ENCODE results near the gene ZFP2. TPM values are rescaled to one million over a fixed set of nuclear protein-coding genes. Genes with fewer than 3 reads are reported as not detected.
"Not testable (repeated sequence)": the region's sequence is repeated elsewhere in the genome, so short reads cannot be mapped to it uniquely, and the experiment has no call there.

Gene ZFP2
- total and polyA plus RNA-seq, 5 donors from 2014 or later: 0.23 to 0.91 (median 0.63) TPM

DNA sequence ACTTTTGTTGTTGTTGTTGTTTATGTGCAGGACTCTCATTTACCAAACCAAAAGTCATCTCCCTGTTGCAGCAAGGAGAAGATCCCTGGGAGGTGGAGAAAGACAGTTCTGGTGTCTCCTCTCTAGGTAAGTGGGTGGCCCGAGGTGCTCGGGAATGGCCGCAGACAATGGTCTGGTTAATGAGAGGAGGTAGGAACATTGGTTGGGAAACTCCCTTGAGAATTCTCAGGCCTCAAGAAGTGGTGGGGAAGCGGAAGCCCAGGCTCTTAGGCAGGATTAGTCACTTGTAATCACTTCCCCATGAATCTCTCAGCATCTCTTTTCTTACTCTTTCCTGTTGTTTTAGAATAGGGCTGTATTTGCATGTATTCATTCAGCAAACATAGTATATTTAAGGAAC, 28.8 kb upstream of the ZFP2 start:
- Histone ChIP-seq H3K27ac (ENCODE audit: insufficient read depth, low read length, poor library complexity, severe bottlenecking) (no peak overlapping the region), H3K4me3 (ENCODE audit: low read depth, low read length) (no peak overlapping the region), H3K4me1 (ENCODE audit: control insufficient read depth, insufficient read depth, low read length, poor library complexity, severe bottlenecking) (no peaks in the 10 kb centered on the region), H3K9me3 (ENCODE audit: control insufficient read depth in 2 of 2, low read length in 2 of 2) (peaks cover 16 to 23% of the 10 kb centered on the region in 2 experiments), H3K27me3 (ENCODE audit: control insufficient read depth, insufficient read depth, low read length) (no peaks in the 10 kb centered on the region), H3K36me3 (ENCODE audit: control insufficient read depth, insufficient read depth, low read length) (peaks cover 69% of the 10 kb centered on the region)
- no peaks in the 10 kb centered on the region for H3K27me3 Mint-ChIP-seq
- H3K4me1 Mint-ChIP-seq: peaks cover 9 to 14% (median 10%) of the 10 kb centered on the region in 4 donors
- H3K9me3 Mint-ChIP-seq: peaks cover 2 to 28% (median 13%) of the 10 kb centered on the region in 7 donors
- H3K4me3 Mint-ChIP-seq: no peak overlapping the region
- DNase-seq (no peak), ATAC-seq (ENCODE audit: low read depth in 2 of 2) (no peak)
- peaks cover 65% of the 10 kb centered on the region for H3K36me3 Mint-ChIP-seq
- no peak overlapping the region for H3K27ac Mint-ChIP-seq

DNA sequence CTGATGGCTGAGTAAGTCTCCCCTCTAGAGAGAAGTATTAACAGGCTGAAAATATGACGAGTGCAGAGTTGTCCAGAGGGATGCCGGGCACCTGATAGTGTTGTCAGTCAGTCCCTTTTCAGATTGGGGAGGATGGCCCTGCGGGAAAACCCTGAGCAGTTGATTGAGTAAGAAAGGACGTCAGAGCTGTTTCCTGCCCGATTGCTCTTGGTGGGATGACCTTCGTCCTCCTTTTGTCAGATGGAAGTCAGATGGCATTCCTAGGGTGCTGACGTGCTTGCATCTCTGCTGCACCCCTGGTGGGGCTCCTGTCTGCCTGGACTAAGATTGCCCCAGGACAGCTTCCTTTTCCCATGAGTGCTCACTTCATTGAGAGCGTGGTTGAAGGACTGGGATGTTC, 26.1 kb upstream of the ZFP2 start:
- Mint-ChIP-seq H3K27ac (no peak overlapping the region), H3K27me3 (no peaks in the 10 kb centered on the region), H3K9me3 (peaks cover 6 to 47% (median 27%) of the 10 kb centered on the region in 7 donors), H3K36me3 (peaks cover 83% of the 10 kb centered on the region), H3K4me3 (no peak overlapping the region), H3K4me1 (peaks cover 0 to 13% (median 8%) of the 10 kb centered on the region in 4 donors)
- no peak overlapping the region for H3K4me3 ChIP-seq (ENCODE audit: low read depth, low read length)
- DNase-seq (no peak), ATAC-seq (ENCODE audit: low read depth in 2 of 2) (no peak)
- no peaks in the 10 kb centered on the region for H3K4me1 ChIP-seq (ENCODE audit: control insufficient read depth, insufficient read depth, low read length, poor library complexity, severe bottlenecking)
- H3K27me3 ChIP-seq (ENCODE audit: control insufficient read depth, insufficient read depth, low read length): no peaks in the 10 kb centered on the region
- peaks cover 86% of the 10 kb centered on the region for H3K36me3 ChIP-seq (ENCODE audit: control insufficient read depth, insufficient read depth, low read length)
- peaks cover 41 to 49% of the 10 kb centered on the region in 2 experiments for H3K9me3 ChIP-seq (ENCODE audit: control insufficient read depth in 2 of 2, low read length in 2 of 2)
- H3K27ac ChIP-seq (ENCODE audit: insufficient read depth, low read length, poor library complexity, severe bottlenecking): no peak overlapping the region

DNA sequence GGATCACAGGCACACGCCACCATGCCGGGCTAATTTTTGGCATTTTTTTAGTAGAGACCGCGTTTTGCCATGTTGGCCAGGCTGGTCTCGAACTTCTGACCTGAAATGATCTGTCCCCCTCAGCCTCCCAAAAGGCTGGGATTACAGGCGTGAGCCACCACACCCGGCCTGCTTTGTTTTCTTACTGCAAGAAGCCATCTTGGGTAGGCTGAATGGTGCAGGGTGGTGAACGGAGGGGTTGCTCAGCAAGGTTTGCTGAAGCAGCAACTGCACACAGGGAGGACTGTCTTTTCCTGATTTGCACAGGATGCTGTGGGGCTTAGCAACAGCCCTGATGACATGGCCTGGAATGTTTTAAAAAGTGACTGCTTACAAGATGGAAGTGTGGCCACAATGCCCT, 25.3 kb upstream of the ZFP2 start:
- Histone ChIP-seq H3K4me3 (ENCODE audit: low read depth, low read length) (no peak overlapping the region), H3K27me3 (ENCODE audit: control insufficient read depth, insufficient read depth, low read length) (no peaks in the 10 kb centered on the region), H3K27ac (ENCODE audit: insufficient read depth, low read length, poor library complexity, severe bottlenecking) (no peak overlapping the region), H3K36me3 (ENCODE audit: control insufficient read depth, insufficient read depth, low read length) (peaks cover 91% of the 10 kb centered on the region), H3K9me3 (ENCODE audit: control insufficient read depth in 2 of 2, low read length in 2 of 2) (peaks cover 46 to 57% of the 10 kb centered on the region in 2 experiments), H3K4me1 (ENCODE audit: control insufficient read depth, insufficient read depth, low read length, poor library complexity, severe bottlenecking) (no peaks in the 10 kb centered on the region)
- H3K4me1 Mint-ChIP-seq: peaks cover 0 to 13% (median 8%) of the 10 kb centered on the region in 4 donors
- no peak overlapping the region for H3K27ac Mint-ChIP-seq
- DNase-seq (no peak), ATAC-seq (ENCODE audit: low read depth in 2 of 2) (no peak)
- H3K27me3 Mint-ChIP-seq: no peaks in the 10 kb centered on the region
- H3K4me3 Mint-ChIP-seq: no peak overlapping the region
- peaks cover 86% of the 10 kb centered on the region for H3K36me3 Mint-ChIP-seq
- H3K9me3 Mint-ChIP-seq: peaks cover 6 to 55% (median 33%) of the 10 kb centered on the region in 7 donors

DNA sequence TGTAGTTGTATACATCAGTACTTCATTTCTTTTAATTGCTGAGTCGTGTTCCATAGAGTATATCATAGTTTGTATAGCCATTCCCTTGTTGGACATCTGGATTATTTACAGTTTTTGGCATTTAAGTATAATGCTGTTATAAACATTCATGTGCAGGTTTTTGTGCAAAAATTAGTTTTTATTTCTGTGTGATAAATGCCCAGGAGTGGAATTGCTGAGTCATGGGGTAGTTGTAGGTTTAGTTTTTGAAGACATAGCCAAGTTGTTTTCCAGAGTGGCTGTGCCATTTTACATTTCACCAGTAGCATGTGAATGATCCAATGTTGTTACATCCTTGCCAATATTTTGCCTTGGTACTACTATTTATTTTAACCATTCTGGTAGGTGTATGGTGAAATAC, 23.4 kb upstream of the ZFP2 start:
- Histone ChIP-seq H3K27ac (ENCODE audit: insufficient read depth, low read length, poor library complexity, severe bottlenecking) (no peak overlapping the region), H3K9me3 (ENCODE audit: control insufficient read depth in 2 of 2, low read length in 2 of 2) (peaks cover 59 to 75% of the 10 kb centered on the region in 2 experiments), H3K4me1 (ENCODE audit: control insufficient read depth, insufficient read depth, low read length, poor library complexity, severe bottlenecking) (no peaks in the 10 kb centered on the region), H3K4me3 (ENCODE audit: low read depth, low read length) (no peak overlapping the region), H3K27me3 (ENCODE audit: control insufficient read depth, insufficient read depth, low read length) (no peaks in the 10 kb centered on the region), H3K36me3 (ENCODE audit: control insufficient read depth, insufficient read depth, low read length) (peaks cover 92% of the 10 kb centered on the region)
- DNase-seq (no peak), ATAC-seq (ENCODE audit: low read depth in 2 of 2) (no peak)
- peaks cover 0 to 18% (median 8%) of the 10 kb centered on the region in 4 donors for H3K4me1 Mint-ChIP-seq
- no peak overlapping the region for H3K4me3 Mint-ChIP-seq
- peaks cover 85% of the 10 kb centered on the region for H3K36me3 Mint-ChIP-seq
- no peaks in the 10 kb centered on the region for H3K27me3 Mint-ChIP-seq
- H3K9me3 Mint-ChIP-seq: peaks cover 4 to 69% (median 41%) of the 10 kb centered on the region in 7 donors
- no peak overlapping the region for H3K27ac Mint-ChIP-seq

DNA sequence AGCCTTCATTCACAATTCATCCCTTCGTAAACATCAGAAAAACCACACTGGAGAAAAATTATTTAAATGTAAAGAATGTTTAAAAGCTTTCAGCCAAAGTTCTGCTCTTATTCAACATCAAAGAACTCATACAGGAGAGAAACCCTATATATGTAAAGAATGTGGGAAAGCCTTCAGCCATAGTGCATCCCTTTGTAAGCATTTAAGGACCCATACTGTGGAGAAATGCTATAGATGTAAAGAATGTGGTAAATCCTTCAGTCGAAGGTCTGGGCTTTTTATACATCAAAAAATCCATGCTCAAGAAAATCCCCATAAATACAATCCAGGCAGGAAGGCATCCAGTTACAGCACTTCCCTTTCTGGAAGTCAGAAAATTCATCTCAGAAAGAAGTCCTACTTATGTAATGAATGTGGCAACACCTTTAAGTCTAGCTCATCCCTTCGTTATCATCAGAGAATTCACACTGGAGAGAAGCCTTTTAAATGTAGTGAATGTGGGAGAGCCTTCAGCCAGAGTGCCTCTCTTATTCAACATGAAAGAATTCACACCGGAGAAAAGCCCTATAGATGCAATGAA, 12.5 kb upstream of the ZFP2 start:
- H3K4me1 ChIP-seq (ENCODE audit: control insufficient read depth, insufficient read depth, low read length, poor library complexity, severe bottlenecking); H3K4me3 Mint-ChIP-seq; H3K27ac ChIP-seq (ENCODE audit: insufficient read depth, low read length, poor library complexity, severe bottlenecking); H3K27me3 Mint-ChIP-seq; H3K27me3 ChIP-seq (ENCODE audit: control insufficient read depth, insufficient read depth, low read length); ATAC-seq (ENCODE audit: low read depth in 2 of 2); H3K4me3 ChIP-seq (ENCODE audit: low read depth, low read length); DNase-seq; H3K27ac Mint-ChIP-seq; H3K4me1 Mint-ChIP-seq: not testable (repeated sequence)
- Histone ChIP-seq H3K9me3 (ENCODE audit: control insufficient read depth in 2 of 2, low read length in 2 of 2) (peaks cover 74 to 91% of the 10 kb centered on the region in 2 experiments), H3K36me3 (ENCODE audit: control insufficient read depth, insufficient read depth, low read length) (peaks cover 58% of the 10 kb centered on the region)
- Mint-ChIP-seq H3K36me3 (peaks cover 65% of the 10 kb centered on the region), H3K9me3 (peaks cover 0 to 81% (median 47%) of the 10 kb centered on the region in 7 donors)

DNA sequence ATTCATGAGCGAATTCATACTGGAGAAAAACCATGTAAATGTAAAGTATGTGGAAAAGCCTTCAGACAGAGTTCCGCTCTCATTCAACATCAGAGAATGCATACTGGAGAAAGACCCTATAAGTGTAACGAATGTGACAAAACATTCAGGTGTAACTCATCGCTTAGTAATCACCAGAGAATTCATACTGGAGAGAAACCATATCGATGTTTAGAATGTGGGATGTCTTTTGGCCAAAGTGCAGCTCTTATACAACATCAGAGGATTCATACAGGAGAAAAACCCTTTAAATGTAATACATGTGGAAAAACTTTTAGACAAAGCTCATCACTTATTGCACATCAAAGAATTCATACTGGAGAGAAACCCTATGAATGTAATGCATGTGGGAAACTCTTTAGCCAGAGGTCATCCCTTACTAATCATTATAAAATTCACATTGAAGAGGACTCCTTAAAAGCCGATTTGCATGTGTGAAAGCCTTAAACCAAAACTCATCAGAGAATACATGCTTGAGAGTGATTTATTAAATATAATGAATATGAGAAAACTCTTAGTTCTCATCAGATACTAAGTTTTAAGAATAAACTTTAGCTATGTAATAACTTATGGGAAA, 11.8 kb upstream of the ZFP2 start:
- Mint-ChIP-seq H3K27ac (no peak overlapping the region), H3K4me1 (no peaks in the 10 kb centered on the region), H3K36me3 (peaks cover 66% of the 10 kb centered on the region), H3K27me3 (no peaks in the 10 kb centered on the region), H3K4me3 (no peak overlapping the region), H3K9me3 (peaks cover 0 to 81% (median 49%) of the 10 kb centered on the region in 7 donors)
- Histone ChIP-seq H3K27me3 (ENCODE audit: control insufficient read depth, insufficient read depth, low read length) (no peaks in the 10 kb centered on the region), H3K36me3 (ENCODE audit: control insufficient read depth, insufficient read depth, low read length) (peaks cover 54% of the 10 kb centered on the region), H3K27ac (ENCODE audit: insufficient read depth, low read length, poor library complexity, severe bottlenecking) (no peak overlapping the region), H3K9me3 (ENCODE audit: control insufficient read depth in 2 of 2, low read length in 2 of 2) (peaks cover 77 to 88% of the 10 kb centered on the region in 2 experiments), H3K4me1 (ENCODE audit: control insufficient read depth, insufficient read depth, low read length, poor library complexity, severe bottlenecking) (no peaks in the 10 kb centered on the region), H3K4me3 (ENCODE audit: low read depth, low read length) (no peak overlapping the region)
- DNase-seq (no peak), ATAC-seq (ENCODE audit: low read depth in 2 of 2) (no peak)

DNA sequence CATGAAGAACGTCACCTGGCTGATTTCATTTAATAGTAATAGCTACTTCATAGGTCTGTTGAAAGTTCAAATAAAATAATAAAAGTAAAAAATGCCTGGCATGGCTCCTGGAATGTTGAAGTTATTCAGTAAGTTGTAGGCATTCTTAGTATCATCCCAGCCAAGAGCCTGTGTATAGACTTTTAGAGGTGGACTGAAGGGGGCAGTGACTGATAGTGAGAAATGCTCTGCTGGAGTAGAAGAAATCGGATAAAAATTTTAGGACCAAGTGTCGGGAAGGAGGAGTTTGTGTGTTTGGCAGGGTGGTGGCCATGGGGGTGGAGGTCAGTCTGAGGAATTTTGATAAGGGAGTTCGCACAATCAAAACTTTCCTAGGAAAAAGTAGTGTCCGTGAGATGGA, 3.6 kb downstream of the ZFP2 start:
- peaks cover 7 to 40% (median 20%) of the 10 kb centered on the region in 7 donors for H3K9me3 Mint-ChIP-seq
- ATAC-seq (ENCODE audit: low read depth in 2 of 2): no peak
- no peak overlapping the region for H3K4me3 Mint-ChIP-seq
- no peak for DNase-seq
- Histone ChIP-seq H3K4me3 (ENCODE audit: low read depth, low read length) (no peak overlapping the region), H3K4me1 (ENCODE audit: control insufficient read depth, insufficient read depth, low read length, poor library complexity, severe bottlenecking) (no peaks in the 10 kb centered on the region), H3K27ac (ENCODE audit: insufficient read depth, low read length, poor library complexity, severe bottlenecking) (no peak overlapping the region), H3K9me3 (ENCODE audit: control insufficient read depth in 2 of 2, low read length in 2 of 2) (peaks cover 21 to 29% of the 10 kb centered on the region in 2 experiments), H3K36me3 (ENCODE audit: control insufficient read depth, insufficient read depth, low read length) (no peaks in the 10 kb centered on the region), H3K27me3 (ENCODE audit: control insufficient read depth, insufficient read depth, low read length) (no peaks in the 10 kb centered on the region)
- H3K27me3 Mint-ChIP-seq: no peaks in the 10 kb centered on the region
- H3K36me3 Mint-ChIP-seq: peaks cover 30% of the 10 kb centered on the region
- no peak overlapping the region for H3K27ac Mint-ChIP-seq
- H3K4me1 Mint-ChIP-seq: peaks cover 0 to 6% (median 3%) of the 10 kb centered on the region in 4 donors

DNA sequence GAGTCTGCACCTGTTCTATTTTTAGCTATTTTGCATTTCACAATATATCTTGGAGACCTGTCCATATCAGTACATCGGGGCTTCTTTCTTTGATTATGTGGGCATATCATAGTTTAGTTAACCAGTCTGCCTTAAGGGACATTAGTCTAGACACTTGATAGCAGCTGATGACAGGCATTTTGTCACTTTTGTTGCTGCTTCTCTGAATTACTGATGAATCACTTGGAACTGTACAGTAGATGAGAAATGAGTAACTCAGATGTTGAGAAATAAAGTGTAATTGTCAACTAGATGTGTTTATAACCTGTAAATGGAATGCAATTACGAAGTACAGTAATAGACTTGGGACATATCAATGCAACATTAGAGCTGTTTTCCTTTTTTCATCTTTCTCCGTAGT, 7.1 kb downstream of the ZFP2 start:
- DNase-seq: no peak
- Histone ChIP-seq H3K27ac (ENCODE audit: insufficient read depth, low read length, poor library complexity, severe bottlenecking) (no peak overlapping the region), H3K4me1 (ENCODE audit: control insufficient read depth, insufficient read depth, low read length, poor library complexity, severe bottlenecking) (no peaks in the 10 kb centered on the region), H3K36me3 (ENCODE audit: control insufficient read depth, insufficient read depth, low read length) (no peaks in the 10 kb centered on the region), H3K4me3 (ENCODE audit: low read depth, low read length) (no peak overlapping the region), H3K9me3 (ENCODE audit: control insufficient read depth in 2 of 2, low read length in 2 of 2) (peaks cover 19 to 27% of the 10 kb centered on the region in 2 experiments), H3K27me3 (ENCODE audit: control insufficient read depth, insufficient read depth, low read length) (no peaks in the 10 kb centered on the region)
- Mint-ChIP-seq H3K27me3 (no peaks in the 10 kb centered on the region), H3K4me1 (peaks cover 0 to 2% (median 0%) of the 10 kb centered on the region in 4 donors), H3K9me3 (peaks cover 3 to 42% (median 16%) of the 10 kb centered on the region in 7 donors), H3K4me3 (no peak overlapping the region), H3K27ac (no peak overlapping the region), H3K36me3 (peaks cover 30% of the 10 kb centered on the region)
- no peak for ATAC-seq (ENCODE audit: low read depth in 2 of 2)
